Adrenal gland (tissue), 5 donors: ENCODE measurements around the gene DPP4.

Experiments
- POLR2A ChIP-seq, 2 donors: fragments of 450-650 bp; IDR thresholded peaks; one replicate each; pipeline ENCODE4 v1.6.1; 2017; ENCODE audit warnings: antibody characterized with exemption in 2 of 2, mild to moderate bottlenecking in 2 of 2, moderate library complexity in 1 of 2
- TF ChIP-seq, protein P1 (sequence below), 6 experiments: fragments of 450-650 bp in 4 of 6; fragments of 200-600 bp in 2 of 6; sonication (generic) in 1 of 6; IDR thresholded peaks; 1 replicate in 5 of 6; 2 replicates in 1 of 6; pipeline versions ENCODE4 v1.5.1 to v1.8.0; 2016 to 2021; ENCODE audit warnings: antibody characterized with exemption in 6 of 6, mild to moderate bottlenecking in 2 of 6, moderate library complexity in 1 of 6
- donor health status: DM: no; HTN: no; CAD: no.

DNA sequence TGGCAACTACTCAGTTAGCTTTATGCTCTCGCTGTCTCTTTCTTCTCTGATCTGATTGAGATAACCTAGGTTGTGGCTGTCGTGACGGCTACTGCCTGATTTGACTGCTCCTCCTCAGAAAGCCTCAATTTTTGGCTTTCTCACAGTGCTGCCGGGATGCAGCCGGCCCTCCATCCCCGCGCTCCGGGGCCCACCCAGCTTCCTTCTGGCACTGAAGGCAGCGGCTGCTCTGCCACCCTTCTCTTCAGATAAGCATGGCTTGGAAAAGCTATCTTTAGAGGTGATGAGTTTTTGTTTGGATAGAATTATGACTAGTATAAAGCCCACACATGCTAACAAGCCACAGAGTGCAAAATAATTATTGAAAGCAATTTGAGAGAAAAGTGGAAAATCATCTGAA, 102.5 kb downstream of the DPP4 start:
- TF ChIP-seq, protein P1, sequence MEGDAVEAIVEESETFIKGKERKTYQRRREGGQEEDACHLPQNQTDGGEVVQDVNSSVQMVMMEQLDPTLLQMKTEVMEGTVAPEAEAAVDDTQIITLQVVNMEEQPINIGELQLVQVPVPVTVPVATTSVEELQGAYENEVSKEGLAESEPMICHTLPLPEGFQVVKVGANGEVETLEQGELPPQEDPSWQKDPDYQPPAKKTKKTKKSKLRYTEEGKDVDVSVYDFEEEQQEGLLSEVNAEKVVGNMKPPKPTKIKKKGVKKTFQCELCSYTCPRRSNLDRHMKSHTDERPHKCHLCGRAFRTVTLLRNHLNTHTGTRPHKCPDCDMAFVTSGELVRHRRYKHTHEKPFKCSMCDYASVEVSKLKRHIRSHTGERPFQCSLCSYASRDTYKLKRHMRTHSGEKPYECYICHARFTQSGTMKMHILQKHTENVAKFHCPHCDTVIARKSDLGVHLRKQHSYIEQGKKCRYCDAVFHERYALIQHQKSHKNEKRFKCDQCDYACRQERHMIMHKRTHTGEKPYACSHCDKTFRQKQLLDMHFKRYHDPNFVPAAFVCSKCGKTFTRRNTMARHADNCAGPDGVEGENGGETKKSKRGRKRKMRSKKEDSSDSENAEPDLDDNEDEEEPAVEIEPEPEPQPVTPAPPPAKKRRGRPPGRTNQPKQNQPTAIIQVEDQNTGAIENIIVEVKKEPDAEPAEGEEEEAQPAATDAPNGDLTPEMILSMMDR (IDR thresholded peaks at IDR 0.05) = no peak
- no peak for TF ChIP-seq POLR2A (IDR thresholded peaks at IDR 0.05)
